Heart right ventricle (tissue), 16 donors: ENCODE measurements around the gene CWC27. TPM values are rescaled to one million over a fixed set of nuclear protein-coding genes. Genes with fewer than 3 reads are reported as not detected.

Experiments
- ATAC-seq, 8 donors: fragments of 200-7000 bp; cut with Tn5 transposase; one replicate each; pipeline ENCODE4 v1.9.1; 2020; ENCODE audit warnings: mild to moderate bottlenecking in 8 of 8, moderate library complexity in 8 of 8, moderate number of reproducible peaks in 1 of 8
- DNase-seq, 2 donors: peaks; one replicate each; pipeline ENCODE4 v3.0.0-alpha.2; 2020
- H3K27ac ChIP-seq, 10 donors: fragments of 200-600 bp; sonication (generic) in 2 of 10; one replicate each; pipeline versions ENCODE4 v1.5.0 to v1.8.0; 2020 to 2022; ENCODE audit warnings: mild to moderate bottlenecking in 3 of 10
- H3K27me3 ChIP-seq, 7 donors: fragments of 200-600 bp; one replicate each; pipeline ENCODE4 v1.8.0; 2021 to 2022; ENCODE audit warnings: mild to moderate bottlenecking in 2 of 7
- H3K36me3 ChIP-seq, 9 donors: fragments of 200-600 bp; sonication (generic) in 1 of 9; one replicate each; pipeline versions ENCODE4 v1.5.0 to v1.8.0; 2020 to 2022; ENCODE audit warnings: mild to moderate bottlenecking in 2 of 9
- H3K4me1 ChIP-seq, 9 donors: fragments of 200-600 bp; sonication (generic) in 1 of 9; one replicate each; pipeline versions ENCODE4 v1.5.0 to v1.8.0; 2020 to 2022; ENCODE audit warnings: mild to moderate bottlenecking in 4 of 9
- H3K4me3 ChIP-seq, 10 donors: fragments of 200-600 bp; sonication (generic) in 2 of 10; one replicate each; pipeline versions ENCODE4 v1.5.0 to v1.8.0; 2020 to 2022; ENCODE audit warnings: mild to moderate bottlenecking in 7 of 10, moderate library complexity in 2 of 10
- H3K9me3 ChIP-seq, 11 donors: fragments of 200-600 bp in 10 of 11; sonication (generic) in 2 of 11; one replicate each; pipeline versions ENCODE4 v1.5.0 to v1.8.0; 2013 to 2022; ENCODE audit warnings: mild to moderate bottlenecking in 2 of 11, control low read depth in 1 of 11, moderate library complexity in 1 of 11
- CTCF ChIP-seq, 9 donors: fragments of 200-600 bp; sonication (generic) in 2 of 9; IDR thresholded peaks; one replicate each; pipeline versions ENCODE4 v1.5.0 to v1.8.0; 2021 to 2022; ENCODE audit warnings: antibody characterized with exemption in 9 of 9, mild to moderate bottlenecking in 5 of 9, moderate library complexity in 1 of 9
- WGBS, 2 donors: extraction: QIAGEN DNeasy Blood & Tissue Kit; methylation state at CpG; one replicate each; pipeline ENCODE4 v1.1.7; 2013; ENCODE audit warnings: inconsistent platforms in 1 of 2; 5-methylcytosine and 5-hydroxymethylcytosine counted together
- intact Hi-C, 10 donors: fragments of 100-400 bp; cut with DNase I; formaldehyde crosslinking; loops; one replicate each; pipeline versions ENCODE4 v1.11.1 to v1.14.2; 2022
- polyA plus RNA-seq, 2 donors: library from polyadenylated mRNA; stranded (reverse); fragments of 200-250 nt; gene quantifications; one replicate each; pipeline ENCODE4 v1.2.3, GENCODE V29; 2013
- total RNA-seq, 10 donors: library from RNA; stranded (reverse); fragmentation: NEBNext Ultra II Directional in 3 of 10; extraction: Animal tissue kit (Norgen Biotek cat#: 25700) in 3 of 10; gene quantifications; one replicate each; pipeline versions ENCODE4 v1.2.1 to v1.2.4, GENCODE V29; 2021 to 2023
- donor health status: Arrhythmogenic right ventricular cardiomyopathy.
- donor health status: ischemic (EF 13 %, LVEDD 7.1; RV severe dilation, severe dysfunction).
- donor health status: healthy with polysubstance abuse.
- donor health status: DM: no; HTN: yes; CAD: no.
- donor health status: DM: no; HTN: no; CAD: no.
- donor health status: ischemic (EF 25% LVEDD 6.9; RV normal size, moderate dysfunction).
- donor health status: ischemic (EF 25% LVEDD 5.7; RV mildly dilated, moderate dysfunction).
- donor health status: healthy.
- donor health status: DM: yes; HTN: yes; CAD: no.
- donor health status: Ischemic cardiomyopathy.
- donor health status: ischemic (EF 35%, LVEDD 5.7; RV mildly dilated, moderate dysfunction).
- donor health status: nonischemic (EF 11% LVEDD 7.7; RV severe dilation, severe dysfunction).
- donor health status: DM: yes; HTN: yes; CAD: no.
- donor health status: PGD.
- donor health status: ischemic (EF 29% LVEDD 5.4; RV normal size, mild dysfunction).
- donor health status: nonischemic (EF 23%, LVEDD 6.1; RV moderate dilation, normal function).

Gene CWC27
- total and polyA plus RNA-seq, 12 donors: 18.7 to 32.1 (median 23.5) TPM

GRCh38 chr5:65014769-65015168 lies 246.0 kb downstream of the CWC27 start:
- ATAC-seq (no peak), DNase-seq (no peak)
- H3K27me3 ChIP-seq: no peaks in the 10 kb centered on the region
- no peaks in the 10 kb centered on the region for H3K9me3 ChIP-seq
- H3K27ac ChIP-seq: no peak overlapping the region
- WGBS, 2 donors: 78 to 86% methylated on average over 2 of the region's 2 CpGs
- intact Hi-C loops: no loop called here
- no peak overlapping the region for H3K4me3 ChIP-seq
- no peaks in the 10 kb centered on the region for H3K36me3 ChIP-seq
- H3K4me1 ChIP-seq: peaks cover 0 to 25% (median 7%) of the 10 kb centered on the region in 9 donors
- TF ChIP-seq CTCF (IDR thresholded peaks at IDR 0.05): no peak

GRCh38 chr5:65015767-65016166 lies 247.0 kb downstream of the CWC27 start:
- H3K27me3 ChIP-seq: no peaks in the 10 kb centered on the region
- ATAC-seq (no peak), DNase-seq (no peak)
- no peaks in the 10 kb centered on the region for H3K36me3 ChIP-seq
- WGBS, 2 donors: 74 to 80% methylated on average over 3 of the region's 3 CpGs
- peaks cover 0 to 32% (median 12%) of the 10 kb centered on the region in 9 donors for H3K4me1 ChIP-seq
- H3K9me3 ChIP-seq: no peaks in the 10 kb centered on the region
- intact Hi-C loops: no loop called here
- no peak overlapping the region for H3K4me3 ChIP-seq
- TF ChIP-seq CTCF (IDR thresholded peaks at IDR 0.05): no peak
- peak overlapping the region in 1 of 10 donors; percentile 29 for H3K27ac ChIP-seq

DNA sequence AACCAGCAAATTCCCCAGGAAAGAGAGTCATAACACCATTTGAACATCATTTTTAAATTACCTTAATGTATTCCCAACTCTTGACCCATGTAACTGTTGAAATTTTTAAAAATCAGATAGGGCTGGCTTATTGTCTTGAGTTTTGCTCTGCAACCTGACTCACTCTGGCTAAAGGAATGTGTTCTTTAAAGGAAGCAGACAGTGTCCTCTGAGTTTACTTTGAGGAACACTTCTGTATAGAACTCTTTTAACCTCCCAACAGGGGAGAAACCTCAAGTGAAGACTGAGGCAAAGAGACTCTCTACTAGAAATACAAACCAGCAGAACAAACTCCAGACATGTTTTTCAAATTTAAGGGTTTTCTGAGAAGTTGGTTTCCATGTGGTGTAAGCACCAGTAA lies 248.9 kb downstream of the CWC27 start:
- DNase-seq (no peak), ATAC-seq (no peak)
- Histone ChIP-seq H3K9me3 (no peaks in the 10 kb centered on the region), H3K27me3 (no peaks in the 10 kb centered on the region), H3K4me3 (no peak overlapping the region), H3K36me3 (no peaks in the 10 kb centered on the region), H3K4me1 (peaks cover 0 to 31% (median 15%) of the 10 kb centered on the region in 9 donors), H3K27ac (peak overlapping the region in 1 of 10 donors; percentile 4)
- intact Hi-C loops: no loop called here
- no peak for TF ChIP-seq CTCF (IDR thresholded peaks at IDR 0.05)

- 76 to 77% methylated on average over 2 of the region's 2 CpGs for WGBS, 2 donors
- Histone ChIP-seq H3K27ac (peak overlapping the region in 3 of 10 donors; percentile 36 to 45 (median 39)), H3K4me1 (peaks cover 0 to 29% (median 13%) of the 10 kb centered on the region in 9 donors), H3K4me3 (no peak overlapping the region), H3K36me3 (no peaks in the 10 kb centered on the region), H3K9me3 (no peaks in the 10 kb centered on the region), H3K27me3 (no peaks in the 10 kb centered on the region)
- no peak for TF ChIP-seq CTCF (IDR thresholded peaks at IDR 0.05)
- intact Hi-C loops: no loop called here
- peak; percentile 36 to 70 for DNase-seq
- ATAC-seq: peak in 5 of 8 donors; percentile 46 to 72 (median 60)
These were observed 250.0 kb downstream of the CWC27 start for GRCh38 chr5:65018763-65019162.
